T-helper 2 cell (primary cell): ENCODE results near the gene SPTY2D1.
A peak's percentile ranks its signal among the peaks of the same experiment; 100 is the strongest.
"Not testable (repeated sequence)": the region's sequence is repeated elsewhere in the genome, so short reads cannot be mapped to it uniquely, and the experiment has no call there.

Experiments
- DNase-seq, 5 experiments: peaks; one replicate each; pipeline versions ENCODE4 v3.0.0 to v3.0.0-alpha.2; 2012 to 2022

SPTY2D1 gene

DNA sequence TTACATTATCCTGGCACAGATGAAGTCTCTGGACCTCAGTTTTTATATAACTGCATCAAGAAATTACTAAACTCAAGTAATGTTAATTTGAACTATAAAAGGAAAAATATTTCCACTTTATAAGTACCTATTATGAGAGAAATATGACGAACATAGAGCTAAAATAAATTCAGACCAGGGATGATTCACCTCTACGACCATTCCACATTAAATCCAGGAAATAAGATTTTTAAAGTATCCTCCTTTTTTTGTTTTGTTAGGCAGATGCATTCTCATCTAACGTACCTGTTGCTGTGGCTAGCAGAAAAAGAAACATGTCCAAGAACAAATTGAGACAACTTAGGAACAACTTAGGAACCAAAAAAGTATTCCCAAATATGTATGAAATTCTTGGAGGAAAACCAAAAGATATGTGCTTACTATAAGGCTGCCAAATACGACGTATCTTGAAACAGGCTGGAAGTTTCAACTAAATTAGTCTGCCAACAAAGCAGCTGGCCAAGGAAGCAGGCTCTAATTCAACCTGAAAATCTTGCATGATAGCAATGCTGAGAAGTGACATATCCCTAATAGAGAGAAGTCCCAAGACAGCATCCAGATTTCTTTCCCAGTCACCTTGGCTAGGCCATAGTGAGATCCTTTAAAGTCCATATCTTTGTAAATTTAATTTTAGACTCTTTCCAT is 15.7 kb downstream of the SPTY2D1 start:
- no peak for DNase-seq

DNA sequence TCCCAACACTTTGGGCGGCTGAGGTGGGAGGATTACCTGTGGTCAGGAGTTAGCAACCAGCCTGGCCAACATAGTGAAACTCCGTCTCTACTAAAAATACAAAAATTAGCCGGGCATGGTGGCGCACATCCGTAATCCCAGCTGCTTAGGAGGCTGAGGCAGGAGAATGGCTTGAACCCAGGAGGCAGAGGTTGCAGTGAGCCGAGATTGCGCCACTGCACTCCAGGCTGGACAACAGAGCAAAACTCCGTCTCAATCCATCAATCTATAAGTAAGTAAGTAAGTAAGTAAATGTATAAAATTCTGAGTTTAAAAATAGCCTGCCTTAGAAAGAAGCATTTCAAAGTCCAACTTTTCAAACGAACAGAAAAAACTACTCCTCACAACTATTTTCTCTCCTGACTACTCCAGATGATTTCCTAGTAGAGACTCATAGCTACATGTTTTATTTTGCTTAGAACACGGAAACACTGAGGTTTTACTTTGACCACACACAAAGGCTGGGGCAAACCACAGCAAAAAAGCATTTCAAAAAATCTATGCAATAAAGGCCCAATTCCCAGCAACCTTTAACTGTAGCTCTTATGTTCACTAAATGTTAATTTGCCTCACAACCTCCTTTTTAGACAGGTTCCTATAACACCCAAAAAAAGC is 16.3 kb downstream of the SPTY2D1 start:
- DNase-seq: peak in 3 of 5 experiments; percentile 9 to 79 (median 53)

DNA sequence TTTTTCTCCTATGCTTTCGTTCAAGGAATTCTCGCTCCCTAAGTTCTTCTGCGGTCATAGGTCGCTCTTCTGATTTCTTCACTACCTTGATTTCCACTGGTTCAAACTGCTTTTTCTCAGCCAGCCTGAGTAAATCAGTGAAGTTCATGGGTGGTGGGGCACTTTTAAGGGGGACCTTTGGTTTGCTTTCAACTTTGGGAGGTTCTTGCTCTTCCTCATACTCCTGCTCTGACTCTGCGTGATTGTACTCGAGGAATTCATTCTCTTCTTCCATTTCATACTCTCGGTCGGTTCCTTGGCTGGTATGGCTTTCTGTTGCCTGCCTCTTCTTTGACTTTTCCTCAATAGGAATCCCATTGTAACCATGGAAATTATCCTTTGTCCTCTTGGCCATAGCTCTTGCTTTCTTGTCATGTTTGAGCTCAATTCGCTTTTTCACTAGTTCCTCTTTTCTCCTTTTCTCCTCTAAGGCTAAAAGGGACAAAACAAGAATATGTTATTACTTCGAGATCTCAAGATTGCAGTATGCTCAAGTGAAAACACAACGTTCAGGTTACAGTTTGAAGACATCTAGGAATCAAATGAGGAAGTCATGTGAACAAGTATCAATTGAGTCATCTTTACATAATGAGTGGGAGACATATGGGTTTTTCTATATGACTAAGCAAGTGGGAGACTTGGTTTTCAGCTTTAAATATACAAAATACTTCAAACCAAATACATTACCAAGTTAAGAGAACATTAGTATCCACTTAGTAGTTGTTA is 18.3 kb downstream of the SPTY2D1 start:
- peak in 1 of 5 experiments; percentile 85 for DNase-seq

GRCh38 chr11:18614667-18615066 is 19.5 kb downstream of the SPTY2D1 start:
- no peak for DNase-seq

DNA sequence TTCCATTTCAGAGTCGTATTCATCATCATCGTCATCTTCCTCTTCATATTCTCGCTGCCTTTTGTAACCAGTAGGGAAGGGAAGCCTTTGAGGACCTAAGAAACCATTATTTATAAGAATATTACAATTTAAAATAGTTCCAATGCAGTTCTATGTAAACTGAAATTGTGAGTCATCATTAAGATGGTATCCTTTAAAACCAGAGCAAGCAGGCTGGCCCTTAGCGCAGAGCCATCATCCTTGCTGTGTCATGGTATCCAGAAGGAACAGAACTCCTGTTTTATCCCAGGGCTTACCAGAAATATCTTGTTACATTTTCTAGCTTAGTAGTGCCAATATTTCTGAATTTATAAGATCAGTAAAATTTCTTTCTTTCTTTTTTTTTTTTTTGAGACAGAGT is 21.7 kb downstream of the SPTY2D1 start:
- DNase-seq: no peak

DNA sequence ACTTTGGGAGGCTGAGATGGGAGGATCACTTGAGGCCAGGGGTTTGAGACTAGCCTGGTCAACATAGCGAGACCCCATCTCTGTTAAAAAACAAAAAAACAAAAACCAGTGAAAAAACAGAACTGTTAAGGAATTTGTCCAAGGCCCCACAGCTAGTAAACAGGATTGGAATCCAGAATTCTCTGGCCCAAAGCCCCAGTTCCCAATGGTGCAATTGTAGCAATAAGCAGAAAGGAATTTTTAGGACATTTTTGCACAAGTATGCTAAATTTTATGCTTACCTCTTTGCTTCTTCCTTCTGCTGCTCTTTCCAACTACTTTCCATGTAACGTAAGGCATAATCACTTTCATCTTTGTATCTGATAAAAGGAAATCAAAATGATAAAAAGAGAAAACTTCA is 22.9 kb downstream of the SPTY2D1 start:
- no peak for DNase-seq

DNA sequence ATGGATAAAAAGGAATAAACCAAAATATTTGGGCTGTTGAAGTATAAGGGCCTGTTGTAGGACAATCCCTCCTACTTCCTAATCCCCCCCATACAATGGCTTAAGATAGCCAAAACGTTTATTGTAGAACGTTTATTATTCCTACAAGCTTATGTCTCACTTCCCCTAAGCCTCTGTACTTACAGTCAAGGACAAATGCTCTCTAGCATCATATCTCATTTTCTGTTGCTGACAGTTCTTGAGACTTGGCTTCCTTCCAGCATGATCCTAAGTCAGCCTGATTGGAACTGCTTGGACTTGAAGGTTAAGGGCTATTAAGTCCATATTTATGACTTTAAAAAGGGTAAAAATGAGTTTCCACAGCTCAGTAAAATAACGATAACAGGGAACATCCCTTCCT is 25.8 kb downstream of the SPTY2D1 start:
- DNase-seq: no peak

GRCh38 chr11:18600915-18601569 is 33.1 kb downstream of the SPTY2D1 start:
- no peak for DNase-seq

DNA sequence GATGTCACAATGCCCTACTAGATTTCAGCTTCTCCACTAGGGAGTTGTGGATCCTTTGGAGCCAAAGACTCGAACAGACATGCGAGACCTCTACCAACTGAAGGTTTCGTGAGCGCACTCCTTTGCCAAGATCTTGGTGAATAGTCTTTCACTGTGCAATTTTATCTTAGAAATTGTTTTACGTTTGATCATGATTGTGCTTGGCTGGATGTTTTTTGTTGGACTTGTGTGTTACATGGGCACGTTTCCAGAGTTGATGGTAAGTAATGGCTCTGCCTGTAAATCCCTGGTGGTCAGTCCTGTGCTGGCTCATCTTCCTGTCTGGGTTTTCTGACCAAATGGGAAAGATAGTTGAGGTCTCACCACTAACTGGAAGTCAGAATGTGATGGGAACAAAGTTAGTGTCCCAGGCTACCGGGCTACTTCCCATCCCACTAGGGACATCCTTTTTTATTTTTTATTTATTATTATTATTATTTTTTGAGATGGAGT is 34.4 kb downstream of the SPTY2D1 start, which contains the start of gene MISFA:
Gene MISFA (plus strand): TSS at position 51 of the 492 bp plus-strand sequence. CDS start 140 bp downstream, at position 191.
- DNase-seq: no peak

- no peak for DNase-seq
Measured at GRCh38 chr11:18594999-18595749, 39.0 kb downstream of the SPTY2D1 start.

GRCh38 chr11:18594088-18594487 is 40.1 kb downstream of the SPTY2D1 start:
- not testable (repeated sequence) for DNase-seq

GRCh38 chr11:18590571-18590970 is 43.6 kb downstream of the SPTY2D1 start:
- DNase-seq: no peak

- peak; percentile 26 to 67 (median 50) for DNase-seq
Measured at GRCh38 chr11:18588297-18589252, 45.6 kb downstream of the SPTY2D1 start, which contains the start of gene UEVLD. Gene UEVLD, minus strand, starts transcription at chr11:18588734. Its CDS starts 80 bp downstream, at chr11:18588654.

DNA sequence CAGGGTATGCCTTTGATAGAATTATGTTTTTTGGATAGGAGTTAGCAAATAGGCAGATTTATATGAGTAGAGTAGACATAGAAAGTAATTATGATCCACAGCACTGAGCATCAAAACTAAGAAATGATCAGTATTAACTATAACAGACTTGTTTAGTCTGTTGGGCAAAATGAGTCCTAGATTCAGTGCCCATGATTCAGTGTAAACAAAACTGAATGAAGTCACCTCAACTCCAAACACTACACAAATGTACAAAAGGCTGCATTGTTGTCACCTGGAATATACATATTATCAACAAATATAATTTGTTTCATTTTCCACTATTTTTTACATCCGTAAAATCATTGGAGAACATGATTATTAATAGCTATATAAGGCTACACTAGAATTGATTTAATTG is 52.3 kb downstream of the SPTY2D1 start:
- DNase-seq: no peak

DNA sequence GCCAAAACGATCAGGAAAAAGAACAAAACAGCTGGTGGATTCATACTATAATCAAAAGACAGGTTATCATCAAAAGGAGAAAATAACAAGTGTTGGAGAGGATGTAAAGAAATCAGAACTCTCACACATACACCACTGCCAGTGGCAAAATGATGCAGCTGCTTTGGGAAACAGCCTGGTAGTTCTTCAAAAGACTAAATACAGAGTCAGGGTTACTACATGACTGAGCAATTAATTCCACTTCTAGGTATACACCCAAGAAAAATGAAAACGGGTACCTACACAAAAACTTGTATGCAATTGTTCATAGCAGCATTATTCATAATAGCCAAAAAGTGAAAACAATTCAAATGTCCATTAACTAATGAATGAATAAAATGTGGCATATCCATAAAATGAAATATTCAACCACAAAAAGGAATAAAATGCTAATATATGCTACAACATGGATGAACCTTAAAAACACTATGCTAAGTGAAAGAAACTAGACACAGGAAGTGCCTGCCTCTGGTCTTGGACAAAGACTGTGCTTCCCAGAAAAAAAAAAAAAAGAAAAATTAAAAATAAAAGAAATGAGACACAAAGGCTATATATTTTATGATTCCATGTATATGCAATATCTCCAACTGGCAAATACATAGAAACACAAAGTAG is 53.9 kb downstream of the SPTY2D1 start:
- peak in 1 of 5 experiments; percentile 30 for DNase-seq

GRCh38 chr11:18578975-18579598 is 55.1 kb downstream of the SPTY2D1 start:
- peak in 2 of 5 experiments; percentile 16 to 88 for DNase-seq

DNA sequence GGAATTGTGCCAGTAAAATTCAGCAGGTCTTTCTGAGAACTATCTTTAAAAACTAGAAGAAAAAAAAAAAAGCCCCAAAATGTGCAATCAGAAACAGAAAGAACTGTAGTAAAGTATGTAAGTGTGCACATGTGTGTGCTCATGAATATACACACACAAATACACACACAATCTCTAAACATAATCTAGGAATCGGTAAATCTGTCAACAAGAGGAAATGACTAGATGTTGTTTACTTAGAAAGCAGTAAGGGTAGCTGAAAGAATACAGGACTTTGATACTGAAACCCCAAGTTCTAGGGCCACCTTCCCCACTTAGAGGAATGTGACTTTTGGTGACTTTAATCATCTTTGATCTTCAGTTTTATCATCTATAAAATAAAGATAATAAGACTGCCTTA is 58.8 kb downstream of the SPTY2D1 start:
- DNase-seq: peak in 1 of 5 experiments; percentile 55

- no peak for DNase-seq
Measured at GRCh38 chr11:18567081-18567480, 67.1 kb downstream of the SPTY2D1 start.

DNA sequence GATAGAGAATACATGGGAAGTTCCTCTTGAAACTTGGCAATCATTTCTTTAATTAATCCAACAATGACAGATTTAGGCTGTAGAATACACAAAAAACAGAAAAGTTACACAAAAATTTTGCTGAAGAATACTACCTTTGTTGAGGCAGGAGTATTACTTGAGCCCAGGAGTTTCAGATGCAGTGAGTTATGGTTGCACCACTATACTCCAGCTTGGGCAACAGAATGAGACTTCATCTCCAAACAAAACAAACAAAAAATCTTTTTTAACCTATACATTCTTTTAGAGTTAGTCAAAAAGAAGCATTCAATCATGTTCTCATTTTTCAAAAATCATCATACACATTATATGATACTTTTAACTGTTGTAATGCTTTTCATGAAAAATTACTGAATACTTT is 67.7 kb downstream of the SPTY2D1 start:
- DNase-seq: no peak

GRCh38 chr11:18564149-18564548 is 70.0 kb downstream of the SPTY2D1 start:
- DNase-seq: no peak
